Smooth muscle cell (in vitro differentiated cells): ENCODE results near the gene CFB. TPM values are rescaled to one million over a fixed set of nuclear protein-coding genes. Genes with fewer than 3 reads are reported as not detected.
"Not testable (repeated sequence)": the region's sequence is repeated elsewhere in the genome, so short reads cannot be mapped to it uniquely, and the experiment has no call there.

Experiments
- DNase-seq: peaks from one replicate; lab custom pipeline; 2025; ENCODE audit not compliant: unreplicated experiment; lab: John Stamatoyannopoulos, UW
- H2AFZ ChIP-seq: fragments of 200-600 bp; sonication (generic); 2 replicates; pipeline ENCODE4 v1.6.0; 2016; ENCODE audit warnings: antibody characterized with exemption, low read depth, mild to moderate bottlenecking
- H3F3A ChIP-seq: fragments of 200-600 bp; sonication (generic); 2 replicates; pipeline ENCODE4 v1.6.0; 2017; ENCODE audit warnings: antibody characterized with exemption, low read depth
- H3K27ac ChIP-seq: fragments of 200-600 bp; sonication (generic); 2 replicates; pipeline ENCODE4 v1.5.1; 2016; ENCODE audit warnings: low read depth, mild to moderate bottlenecking
- H3K27me3 ChIP-seq: fragments of 200-600 bp; sonication (generic); 2 replicates; pipeline ENCODE4 v1.6.1; 2016; ENCODE audit warnings: low read depth, mild to moderate bottlenecking
- H3K36me3 ChIP-seq: fragments of 200-600 bp; sonication (generic); 2 replicates; pipeline ENCODE4 v1.5.1; 2016; ENCODE audit warnings: low read depth
- H3K4me1 ChIP-seq: fragments of 200-600 bp; sonication (generic); 2 replicates; pipeline ENCODE4 v1.5.1; 2016; ENCODE audit warnings: low read depth
- H3K4me2 ChIP-seq: fragments of 200-600 bp; sonication (generic); 2 replicates; pipeline ENCODE4 v1.6.0; 2016; ENCODE audit warnings: mild to moderate bottlenecking
- H3K4me3 ChIP-seq: fragments of 200-600 bp; sonication (generic); 2 replicates; pipeline ENCODE4 v1.5.1; 2016; ENCODE audit warnings: mild to moderate bottlenecking
- H3K79me2 ChIP-seq: fragments of 200-600 bp; sonication (generic); 2 replicates; pipeline ENCODE4 v1.6.0; 2016; ENCODE audit warnings: low read depth, mild to moderate bottlenecking
- H3K9ac ChIP-seq: fragments of 200-600 bp; sonication (generic); 2 replicates; pipeline ENCODE4 v1.6.0; 2016; ENCODE audit warnings: low read depth
- H3K9me3 ChIP-seq: fragments of 200-600 bp; sonication (generic); replicated peaks from 2 replicates; pipeline ENCODE4 v1.5.1; 2016; ENCODE audit warnings: low read depth
- H4K20me1 ChIP-seq: fragments of 200-600 bp; sonication (generic); 2 replicates; pipeline ENCODE4 v1.6.0; 2016; ENCODE audit warnings: low read depth
- CTCF ChIP-seq: fragments of 200-600 bp; sonication (generic); IDR thresholded peaks from 2 replicates; pipeline ENCODE4 v1.5.1; 2017; ENCODE audit warnings: borderline replicate concordance, mild to moderate bottlenecking, antibody characterized with exemption; ENCODE audit not compliant: insufficient read depth, poor library complexity, severe bottlenecking
- whole genome bisulfite sequencing: methylation state at CpG from one replicate; pipeline ENCODE4 v1.1.7; 2016; ENCODE audit warnings: low lambda C conversion rate; 5-methylcytosine and 5-hydroxymethylcytosine counted together
- polyA plus RNA-seq: library from polyadenylated mRNA; unstranded; fragments of >200 nt; fragmentation: Nextera tagmentation; extraction: Ambion mirVana; gene quantifications from 2 replicates; pipeline ENCODE4 v1.2.1, GENCODE V29; 2016
- total RNA-seq: library from RNA; depleted of rRNA; stranded (reverse); fragments of >200 nt; gene quantifications from 2 replicates; pipeline ENCODE4 v1.2.3, GENCODE V29; 2014

CFB gene
- total and polyA plus RNA-seq, 2 experiments from 2014 or later: 2.3 TPM; not detected in 1

GRCh38 chr6:31907158-31907813 lies 38.6 kb upstream of the CFB start:
- Histone ChIP-seq H3K9ac (no peak overlapping the region), H3K27ac (no peak overlapping the region), H3K27me3 (no peaks in the 10 kb centered on the region), H3K79me2 (no peaks in the 10 kb centered on the region), H2AFZ (no peak overlapping the region), H3F3A (peaks cover 18% of the 10 kb centered on the region), H3K36me3 (no peaks in the 10 kb centered on the region), H3K4me2 (no peak overlapping the region), H3K9me3 (no peaks in the 10 kb centered on the region), H4K20me1 (no peaks in the 10 kb centered on the region), H3K4me1 (peaks cover 16% of the 10 kb centered on the region), H3K4me3 (no peak overlapping the region)
- no peak for DNase-seq
- 56% methylated on average over 7 of the region's 7 CpGs for WGBS
- no peak for TF ChIP-seq CTCF

- not testable (repeated sequence) for H2AFZ ChIP-seq, H3K4me1 ChIP-seq, H4K20me1 ChIP-seq, H3K79me2 ChIP-seq, H3K9ac ChIP-seq, H3K4me3 ChIP-seq, H3F3A ChIP-seq, DNase-seq, H3K27me3 ChIP-seq, H3K4me2 ChIP-seq, H3K27ac ChIP-seq, H3K36me3 ChIP-seq, H3K9me3 ChIP-seq
- WGBS: 95% methylated on average over 5 of the region's 5 CpGs
Observed at GRCh38 chr6:31908255-31908654, 37.6 kb upstream of the CFB start.

GRCh38 chr6:31908791-31909190 lies 37.1 kb upstream of the CFB start:
- peaks cover 9% of the 10 kb centered on the region for H3F3A ChIP-seq
- no peaks in the 10 kb centered on the region for H3K36me3 ChIP-seq
- WGBS: 55% methylated on average over 4 of the region's 4 CpGs
- no peak overlapping the region for H2AFZ ChIP-seq
- no peak overlapping the region for H3K9ac ChIP-seq
- DNase-seq: no peak
- H3K9me3 ChIP-seq: no peaks in the 10 kb centered on the region
- peaks cover 9% of the 10 kb centered on the region for H3K4me1 ChIP-seq
- no peaks in the 10 kb centered on the region for H3K79me2 ChIP-seq
- H3K4me3 ChIP-seq: no peak overlapping the region
- no peaks in the 10 kb centered on the region for H3K27me3 ChIP-seq
- TF ChIP-seq CTCF: no peak
- no peaks in the 10 kb centered on the region for H4K20me1 ChIP-seq
- H3K27ac ChIP-seq: no peak overlapping the region
- no peak overlapping the region for H3K4me2 ChIP-seq

- not testable (repeated sequence) for H2AFZ ChIP-seq, H3K4me2 ChIP-seq, H3K79me2 ChIP-seq, H3K36me3 ChIP-seq, H3K27ac ChIP-seq, H3F3A ChIP-seq, DNase-seq, H3K27me3 ChIP-seq, H3K4me1 ChIP-seq, H4K20me1 ChIP-seq, H3K4me3 ChIP-seq, H3K9me3 ChIP-seq, H3K9ac ChIP-seq
- 74% methylated on average over 7 of the region's 7 CpGs for WGBS
Observed at GRCh38 chr6:31909298-31909697, 36.6 kb upstream of the CFB start.
